Measurements from ENCODE around the gene HIPK2. TPM values are rescaled to one million over a fixed set of nuclear protein-coding genes. Genes with fewer than 3 reads are reported as not detected.
"Not testable (repeated sequence)": the region's sequence is repeated elsewhere in the genome, so short reads cannot be mapped to it uniquely, and the experiment has no call there.

HIPK2 gene
- total and polyA plus RNA-seq, 7 donors: 18.1 to 166 (median 78.5) TPM

GRCh38 chr7:139673230-139673629 lies 104.6 kb downstream of the HIPK2 start:
- Histone ChIP-seq H3K4me1 (peaks cover 8% of the 10 kb centered on the region), H3K27me3 (ENCODE audit: insufficient read depth in 3 of 3, low read length in 2 of 3) (no peaks in the 10 kb centered on the region), H3K4me3 (no peak overlapping the region), H3K27ac (no peak overlapping the region), H3K9me3 (no peaks in the 10 kb centered on the region), H3K36me3 (ENCODE audit: insufficient read depth in 1 of 2, low read depth in 1 of 2) (peaks cover 0 to 9% of the 10 kb centered on the region in 2 donors)
- intact Hi-C loops (cut with DNase I): no loop called here
- ATAC-seq (peak in 2 of 4 donors; percentile 33 to 36), DNase-seq (no peak)
- WGBS, 3 donors: 80 to 85% (median 81%) methylated on average over 5 of the region's 5 CpGs
- TF ChIP-seq CTCF (IDR thresholded peaks at IDR 0.05): no peak

GRCh38 chr7:139671967-139672366 lies 105.8 kb downstream of the HIPK2 start:
- ATAC-seq (no peak), DNase-seq (no peak)
- Histone ChIP-seq H3K27ac (no peak overlapping the region), H3K9me3 (no peaks in the 10 kb centered on the region), H3K4me1 (peaks cover 18% of the 10 kb centered on the region), H3K4me3 (no peak overlapping the region), H3K36me3 (ENCODE audit: insufficient read depth in 1 of 2, low read depth in 1 of 2) (peaks cover 0 to 9% of the 10 kb centered on the region in 2 donors), H3K27me3 (ENCODE audit: insufficient read depth in 3 of 3, low read length in 2 of 3) (no peaks in the 10 kb centered on the region)
- no peak for TF ChIP-seq CTCF (IDR thresholded peaks at IDR 0.05)
- intact Hi-C loops (cut with DNase I): no loop called here
- WGBS, 3 donors: 97 to 99% (median 97%) methylated on average over 3 of the region's 3 CpGs

- H3K36me3 ChIP-seq (ENCODE audit: insufficient read depth in 1 of 2, low read depth in 1 of 2); H3K27me3 ChIP-seq (ENCODE audit: insufficient read depth in 3 of 3, low read length in 2 of 3); ATAC-seq; intact Hi-C loops (cut with DNase I); H3K27ac ChIP-seq; H3K9me3 ChIP-seq; DNase-seq; H3K4me3 ChIP-seq: not testable (repeated sequence)
- peaks cover 17% of the 10 kb centered on the region for H3K4me1 ChIP-seq
- 94 to 96% (median 94%) methylated on average over 7 of the region's 7 CpGs for WGBS, 3 donors
These were observed 107.1 kb downstream of the HIPK2 start for GRCh38 chr7:139670662-139671061.

GRCh38 chr7:139669106-139670061 lies 108.4 kb downstream of the HIPK2 start:
- ATAC-seq (no peak), DNase-seq (no peak)
- Histone ChIP-seq H3K27me3 (ENCODE audit: insufficient read depth in 3 of 3, low read length in 2 of 3) (no peaks in the 10 kb centered on the region), H3K36me3 (ENCODE audit: insufficient read depth in 1 of 2, low read depth in 1 of 2) (no peaks in the 10 kb centered on the region), H3K4me3 (no peak overlapping the region), H3K9me3 (no peaks in the 10 kb centered on the region), H3K4me1 (peaks cover 14% of the 10 kb centered on the region), H3K27ac (no peak overlapping the region)
- 74 to 82% (median 77%) methylated on average over 11 of the region's 11 CpGs for WGBS, 3 donors
- TF ChIP-seq CTCF (IDR thresholded peaks at IDR 0.05): no peak
- intact Hi-C loops (cut with DNase I): no loop called here

GRCh38 chr7:139667377-139667776 lies 110.4 kb downstream of the HIPK2 start:
- H3K27me3 ChIP-seq (ENCODE audit: insufficient read depth in 3 of 3, low read length in 2 of 3): no peaks in the 10 kb centered on the region
- 76 to 86% (median 84%) methylated on average over 1 of the region's 1 CpG for WGBS, 3 donors
- intact Hi-C loops (cut with DNase I): no loop called here
- no peak overlapping the region for H3K4me3 ChIP-seq
- peaks cover 14% of the 10 kb centered on the region for H3K4me1 ChIP-seq
- ATAC-seq (peak in 3 of 4 donors; percentile 39 to 53 (median 42)), DNase-seq (no peak)
- H3K36me3 ChIP-seq (ENCODE audit: insufficient read depth in 1 of 2, low read depth in 1 of 2): no peaks in the 10 kb centered on the region
- H3K27ac ChIP-seq: no peak overlapping the region
- H3K9me3 ChIP-seq: no peaks in the 10 kb centered on the region
- TF ChIP-seq CTCF (IDR thresholded peaks at IDR 0.05): no peak

Data from psoas muscle (tissue), 8 donors.